Thyroid gland (tissue), 4 donors: ENCODE measurements around the gene FRMD4A.

Source experiments
- POLR2A ChIP-seq, 2 donors: fragments of 450-650 bp; IDR thresholded peaks; one replicate each; pipeline ENCODE4 v1.6.1; 2017; ENCODE audit warnings: antibody characterized with exemption in 2 of 2, mild to moderate bottlenecking in 2 of 2, moderate library complexity in 1 of 2
- TF ChIP-seq, protein P1 (sequence below), 6 experiments: fragments of 200-600 bp in 3 of 6; fragments of 450-650 bp in 3 of 6; sonication (generic) in 3 of 6; IDR thresholded peaks; one replicate each; pipeline ENCODE4 v1.5.1; 2016 to 2019; ENCODE audit warnings: antibody characterized with exemption in 6 of 6, mild to moderate bottlenecking in 2 of 6, inconsistent platforms in 1 of 6, moderate library complexity in 1 of 6

DNA sequence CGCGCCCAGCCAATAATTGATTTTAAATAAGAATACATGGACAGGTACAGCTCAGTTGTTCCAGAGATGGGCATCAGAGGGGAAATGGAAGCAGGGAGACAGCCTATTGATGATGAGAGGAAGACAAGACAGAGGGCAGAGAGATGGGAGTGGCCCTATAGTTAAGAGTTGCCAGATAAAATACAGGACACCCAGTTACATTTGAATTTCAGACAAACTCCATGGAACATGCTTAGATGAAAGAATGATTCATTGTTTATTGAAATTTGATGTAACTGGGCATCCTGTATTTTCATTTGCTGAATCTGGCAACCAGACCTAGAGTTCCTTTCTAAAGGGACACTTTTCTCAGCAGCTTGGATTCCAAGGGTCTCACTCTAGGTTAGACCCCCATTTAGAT is 341.1 kb downstream of the FRMD4A start:
- TF ChIP-seq, protein P1, sequence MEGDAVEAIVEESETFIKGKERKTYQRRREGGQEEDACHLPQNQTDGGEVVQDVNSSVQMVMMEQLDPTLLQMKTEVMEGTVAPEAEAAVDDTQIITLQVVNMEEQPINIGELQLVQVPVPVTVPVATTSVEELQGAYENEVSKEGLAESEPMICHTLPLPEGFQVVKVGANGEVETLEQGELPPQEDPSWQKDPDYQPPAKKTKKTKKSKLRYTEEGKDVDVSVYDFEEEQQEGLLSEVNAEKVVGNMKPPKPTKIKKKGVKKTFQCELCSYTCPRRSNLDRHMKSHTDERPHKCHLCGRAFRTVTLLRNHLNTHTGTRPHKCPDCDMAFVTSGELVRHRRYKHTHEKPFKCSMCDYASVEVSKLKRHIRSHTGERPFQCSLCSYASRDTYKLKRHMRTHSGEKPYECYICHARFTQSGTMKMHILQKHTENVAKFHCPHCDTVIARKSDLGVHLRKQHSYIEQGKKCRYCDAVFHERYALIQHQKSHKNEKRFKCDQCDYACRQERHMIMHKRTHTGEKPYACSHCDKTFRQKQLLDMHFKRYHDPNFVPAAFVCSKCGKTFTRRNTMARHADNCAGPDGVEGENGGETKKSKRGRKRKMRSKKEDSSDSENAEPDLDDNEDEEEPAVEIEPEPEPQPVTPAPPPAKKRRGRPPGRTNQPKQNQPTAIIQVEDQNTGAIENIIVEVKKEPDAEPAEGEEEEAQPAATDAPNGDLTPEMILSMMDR (IDR thresholded peaks at IDR 0.05): no peak
- no peak for TF ChIP-seq POLR2A (IDR thresholded peaks at IDR 0.05)
